ENCODE measurements around the gene TSPAN9.

- TF ChIP-seq POLR2AphosphoS5 (IDR thresholded peaks at IDR 0.05; ENCODE audit: low read depth, low read length): no peak
- TF ChIP-seq, protein P1, sequence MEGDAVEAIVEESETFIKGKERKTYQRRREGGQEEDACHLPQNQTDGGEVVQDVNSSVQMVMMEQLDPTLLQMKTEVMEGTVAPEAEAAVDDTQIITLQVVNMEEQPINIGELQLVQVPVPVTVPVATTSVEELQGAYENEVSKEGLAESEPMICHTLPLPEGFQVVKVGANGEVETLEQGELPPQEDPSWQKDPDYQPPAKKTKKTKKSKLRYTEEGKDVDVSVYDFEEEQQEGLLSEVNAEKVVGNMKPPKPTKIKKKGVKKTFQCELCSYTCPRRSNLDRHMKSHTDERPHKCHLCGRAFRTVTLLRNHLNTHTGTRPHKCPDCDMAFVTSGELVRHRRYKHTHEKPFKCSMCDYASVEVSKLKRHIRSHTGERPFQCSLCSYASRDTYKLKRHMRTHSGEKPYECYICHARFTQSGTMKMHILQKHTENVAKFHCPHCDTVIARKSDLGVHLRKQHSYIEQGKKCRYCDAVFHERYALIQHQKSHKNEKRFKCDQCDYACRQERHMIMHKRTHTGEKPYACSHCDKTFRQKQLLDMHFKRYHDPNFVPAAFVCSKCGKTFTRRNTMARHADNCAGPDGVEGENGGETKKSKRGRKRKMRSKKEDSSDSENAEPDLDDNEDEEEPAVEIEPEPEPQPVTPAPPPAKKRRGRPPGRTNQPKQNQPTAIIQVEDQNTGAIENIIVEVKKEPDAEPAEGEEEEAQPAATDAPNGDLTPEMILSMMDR (IDR thresholded peaks at IDR 0.05): no peak
Observed at GRCh38 chr12:3097186-3097804, 20.1 kb downstream of the TSPAN9 start.
